Skin epidermis (tissue), 12 donors: ENCODE results near the gene MYO7B.
A peak's percentile ranks its signal among the peaks of the same experiment; 100 is the strongest.

ENCODE experiments used
- H3K27ac ChIP-seq, 21 experiments: fragments of 200-600 bp; sonication (generic) in 11 of 21; one replicate each; pipeline ENCODE4 v1.5.0; 2020; ENCODE audit warnings: mild to moderate bottlenecking in 3 of 21, inconsistent platforms in 2 of 21, moderate library complexity in 2 of 21
- H3K4me3 ChIP-seq, 7 experiments: fragments of 200-600 bp; sonication (generic) in 2 of 7; one replicate each; pipeline ENCODE4 v1.5.0; 2020; ENCODE audit warnings: inconsistent platforms in 2 of 7, mild to moderate bottlenecking in 2 of 7, moderate library complexity in 1 of 7

Gene MYO7B

DNA sequence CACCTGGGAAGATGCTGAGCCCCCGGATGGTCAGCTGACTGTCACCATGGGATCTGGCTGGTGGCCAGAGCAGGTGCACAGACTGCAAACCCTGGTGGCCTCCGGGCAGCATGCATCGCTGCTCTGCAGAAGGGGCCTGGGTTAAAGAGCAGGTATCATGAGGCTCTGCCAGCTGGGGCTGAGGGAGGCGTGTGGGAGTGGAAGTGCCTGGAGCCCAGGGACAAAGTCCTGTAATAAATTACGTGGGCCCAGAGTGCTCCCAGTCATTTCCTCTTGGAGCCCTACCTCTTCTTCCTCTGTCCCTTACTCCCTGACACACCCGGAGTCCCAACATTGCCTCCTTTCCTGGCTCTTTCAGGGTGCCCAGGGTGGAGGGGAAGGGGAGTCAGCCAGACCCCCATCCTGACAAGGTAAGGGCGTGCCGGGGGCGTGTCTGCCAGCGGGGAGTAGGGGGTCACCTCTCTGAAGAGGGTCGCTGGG is at the start of gene MYO7B:
Gene MYO7B, plus strand, starts transcription at position 262 of the 480 bp plus-strand sequence. CDS start 24,040 bp downstream, outside the sequence.
- no peak within 1 kb of the TSS for H3K4me3 ChIP-seq
- H3K27ac ChIP-seq = no peak within 1 kb of the TSS

DNA sequence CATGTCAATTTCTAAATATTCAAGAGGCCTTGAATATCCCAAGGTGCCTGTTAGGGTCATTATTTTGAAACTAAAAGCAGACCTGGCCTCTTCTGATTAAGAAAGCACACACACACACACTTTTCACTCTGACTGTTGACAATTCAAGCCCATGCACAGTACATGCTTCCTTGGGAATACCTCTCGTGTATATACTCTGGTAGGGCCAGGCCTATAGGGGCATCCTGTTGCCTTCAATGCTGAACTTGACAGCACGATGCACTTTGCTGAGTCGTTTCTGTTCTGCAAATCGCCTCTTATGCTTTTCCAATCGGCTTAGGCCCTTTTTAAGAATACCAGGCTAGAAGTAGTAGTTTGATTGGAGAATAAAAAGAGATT is 49.8 kb upstream of the MYO7B start:
- Histone ChIP-seq H3K27ac (peak overlapping the region in 5 of 21 experiments; percentile 5 to 58 (median 20)), H3K4me3 (no peak overlapping the region)

DNA sequence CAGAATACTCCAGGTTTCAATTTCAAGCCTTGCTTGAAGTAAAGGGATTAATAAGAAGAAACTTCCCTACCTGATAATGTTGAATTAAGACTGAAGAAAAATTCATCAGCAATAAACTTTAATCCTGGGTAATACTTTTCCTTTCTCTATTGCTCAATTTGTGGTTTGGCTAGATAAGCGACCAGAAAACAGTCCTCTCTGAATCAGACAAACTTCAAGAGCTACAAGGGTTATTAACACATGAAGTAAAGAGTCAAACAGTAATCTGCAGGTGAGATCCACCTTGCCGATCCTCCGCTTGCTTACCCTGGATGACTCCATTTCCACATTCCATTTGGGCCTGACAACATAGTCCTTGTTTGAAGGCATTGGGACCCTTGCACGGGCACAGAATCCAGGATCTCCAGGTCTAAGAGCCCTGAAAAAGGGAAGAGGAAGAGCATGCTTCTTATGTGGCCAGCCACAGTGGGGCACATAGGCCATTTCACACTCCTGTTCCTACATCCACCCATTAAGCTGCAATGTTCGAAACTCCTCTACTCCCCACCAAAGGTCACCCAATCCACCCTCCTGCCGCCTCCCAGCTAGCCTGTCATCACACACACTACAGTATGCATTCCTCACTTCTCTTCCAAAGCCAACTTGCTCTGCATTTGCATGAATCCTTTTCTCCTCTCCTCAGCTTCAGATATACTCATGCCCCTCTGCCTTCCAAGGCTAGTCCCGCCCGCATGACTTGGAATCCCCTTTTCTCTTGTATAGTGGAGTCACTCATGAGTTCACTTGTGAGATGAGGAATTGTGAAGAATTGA is 49.0 kb upstream of the MYO7B start:
- Histone ChIP-seq H3K27ac (peak overlapping the region in 5 of 21 experiments; percentile 9 to 58 (median 25)), H3K4me3 (no peak overlapping the region)

GRCh38 chr2:127490283-127490682 is 45.2 kb upstream of the MYO7B start:
- H3K27ac ChIP-seq = no peak overlapping the region
- H3K4me3 ChIP-seq = no peak overlapping the region

GRCh38 chr2:127498386-127498785 is 37.1 kb upstream of the MYO7B start:
- Histone ChIP-seq H3K27ac (no peak overlapping the region), H3K4me3 (no peak overlapping the region)

DNA sequence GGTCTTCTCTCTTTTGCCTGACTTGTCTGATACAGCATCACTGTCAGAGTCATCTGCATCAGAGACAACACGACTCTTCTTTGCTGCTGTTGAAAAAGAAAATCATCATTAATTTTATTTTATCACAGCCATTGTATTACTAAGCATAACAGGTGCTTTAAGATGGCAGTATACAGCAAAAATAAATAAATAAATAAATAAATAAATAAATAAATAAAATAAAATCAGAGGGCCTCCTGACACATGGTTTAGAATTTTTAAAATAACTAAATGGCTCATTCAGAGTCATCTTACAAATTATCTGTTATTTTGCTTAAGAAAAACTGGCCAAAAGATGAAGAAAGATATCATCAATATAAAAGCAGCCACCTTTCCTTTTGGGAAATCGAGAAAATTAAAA is 32.0 kb upstream of the MYO7B start:
- H3K27ac ChIP-seq = no peak overlapping the region

DNA sequence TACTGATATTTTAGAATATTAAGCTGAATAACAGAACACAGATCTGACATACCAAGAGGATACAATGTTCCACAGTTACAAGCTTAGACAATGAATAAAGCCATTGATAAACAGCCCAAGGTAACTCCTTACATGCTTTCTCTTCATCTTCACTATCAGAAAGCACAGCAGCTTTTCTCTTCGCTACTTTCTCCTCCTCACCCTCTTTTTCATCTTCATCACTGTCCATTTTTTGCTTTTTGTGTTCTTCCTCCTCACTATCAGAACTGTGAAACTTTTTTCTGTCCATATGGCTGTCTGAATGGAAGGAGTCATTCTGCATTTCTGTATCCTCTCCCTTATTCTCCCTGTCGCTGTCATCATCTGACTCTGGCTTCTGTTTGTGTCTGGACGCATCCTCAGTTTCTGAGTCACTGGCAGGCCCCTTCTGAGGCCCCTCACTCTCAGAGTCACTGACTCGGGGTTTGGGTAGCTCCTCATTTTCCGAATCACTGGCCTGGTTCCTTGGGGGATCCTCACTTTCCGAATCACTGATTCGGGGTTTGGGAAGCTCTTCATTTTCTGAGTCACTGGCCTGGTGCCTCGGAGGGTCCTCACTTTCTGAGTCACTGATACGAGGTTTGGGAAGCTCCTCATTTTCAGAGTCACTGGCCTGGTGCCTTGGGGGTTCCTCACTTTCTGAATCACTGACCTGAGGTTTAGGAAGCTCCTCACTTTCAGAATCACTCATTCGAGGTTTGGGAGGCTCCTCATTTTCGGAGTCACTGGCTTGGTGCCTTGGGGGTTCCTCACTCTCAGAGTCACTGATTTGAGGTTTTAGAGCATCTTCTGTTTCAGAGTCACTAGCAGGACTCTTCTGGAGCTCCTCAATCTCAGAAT is 30.7 kb upstream of the MYO7B start:
- Histone ChIP-seq H3K27ac (no peak overlapping the region), H3K4me3 (no peak overlapping the region)

More for the DNA sequence above, 32.0 kb upstream of the MYO7B start:
- no peak overlapping the region for H3K4me3 ChIP-seq

DNA sequence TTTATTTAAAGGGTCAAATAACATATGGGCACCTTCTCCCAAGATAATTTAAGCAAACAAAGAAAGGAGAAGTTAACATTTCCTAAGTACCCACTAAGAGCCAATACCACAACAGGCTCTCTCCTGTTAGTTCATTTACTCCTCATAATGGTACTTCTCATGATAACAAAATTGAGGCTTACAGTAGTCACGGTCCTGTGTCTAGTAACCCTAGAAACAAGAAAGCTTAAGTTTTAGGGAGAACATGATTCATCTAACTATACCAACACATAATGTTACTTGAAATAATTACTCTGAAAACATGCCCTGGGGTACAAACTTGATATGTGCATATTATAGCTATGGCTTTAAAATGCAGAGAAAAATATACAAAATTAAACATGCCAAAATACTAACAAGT is 29.0 kb upstream of the MYO7B start:
- no peak overlapping the region for H3K27ac ChIP-seq
- no peak overlapping the region for H3K4me3 ChIP-seq

GRCh38 chr2:127508023-127508630 is 27.4 kb upstream of the MYO7B start:
- H3K27ac ChIP-seq = peak overlapping the region in 4 of 21 experiments; percentile 4 to 47 (median 22)
- no peak overlapping the region for H3K4me3 ChIP-seq

DNA sequence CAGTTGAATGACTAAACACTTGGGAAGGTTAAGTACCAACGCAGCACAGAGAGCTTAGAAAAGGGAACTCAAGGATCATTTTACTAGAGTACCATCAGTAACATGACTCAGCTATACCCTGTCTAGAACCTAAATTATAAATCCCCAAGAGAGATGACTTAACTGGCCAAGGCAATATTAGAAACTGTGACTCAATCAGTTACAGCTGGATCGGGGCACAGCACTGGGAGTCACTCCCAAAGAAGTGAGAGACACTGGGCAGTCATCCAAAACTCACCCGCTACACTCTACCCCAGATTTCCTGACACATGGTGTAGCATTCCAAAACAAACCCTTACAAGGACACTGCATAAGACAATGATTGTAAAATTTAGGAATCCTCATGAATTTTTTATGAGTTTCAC is 26.9 kb upstream of the MYO7B start:
- no peak overlapping the region for H3K4me3 ChIP-seq
- H3K27ac ChIP-seq = peak overlapping the region in 6 of 21 experiments; percentile 3 to 66 (median 28)

DNA sequence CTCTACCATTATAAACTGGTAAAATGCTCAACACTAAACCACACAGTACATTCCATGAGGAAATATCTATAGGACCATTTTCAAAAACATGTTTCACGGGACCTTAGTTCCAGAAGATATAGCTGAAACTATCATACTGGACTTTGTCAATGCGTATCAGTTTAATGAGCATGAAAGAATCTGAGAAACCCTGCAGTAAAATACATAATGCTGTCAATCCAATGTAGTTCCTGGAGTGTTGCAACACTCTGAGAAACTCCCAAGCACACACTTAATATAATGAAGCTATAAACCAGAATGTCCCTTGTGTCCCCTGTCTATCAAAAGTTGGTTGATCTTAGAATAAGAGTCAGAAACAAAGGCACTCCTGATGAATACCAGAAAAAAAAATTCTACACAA is 25.4 kb upstream of the MYO7B start:
- H3K4me3 ChIP-seq = no peak overlapping the region
- H3K27ac ChIP-seq = no peak overlapping the region

DNA sequence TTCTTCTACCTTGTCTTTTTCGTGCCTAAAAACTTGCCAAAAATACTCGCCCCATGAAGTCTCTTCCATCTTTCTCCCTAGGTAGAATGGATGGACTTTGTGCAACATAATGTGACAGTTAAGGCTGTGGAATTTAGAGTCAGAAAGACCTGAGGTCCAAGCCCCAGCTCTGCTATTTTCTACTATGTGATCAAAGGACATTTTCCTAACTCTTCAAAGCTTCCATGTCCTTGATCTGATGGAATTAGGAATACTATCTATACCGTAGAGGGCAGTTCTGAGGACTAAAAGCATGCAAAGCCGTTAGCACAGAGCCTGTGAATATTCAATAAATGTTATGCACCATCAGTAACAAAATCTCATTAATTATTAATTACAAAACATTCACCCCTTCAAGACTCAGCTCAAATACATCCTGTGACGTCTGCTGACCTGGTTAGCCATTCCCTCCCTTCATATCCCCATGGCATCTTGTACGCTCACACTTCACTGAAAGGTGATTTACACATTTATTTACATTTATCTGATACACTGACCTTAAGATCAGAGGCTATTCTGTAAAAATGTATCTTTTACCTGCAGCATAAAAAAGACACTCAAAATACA is 24.3 kb upstream of the MYO7B start:
- no peak overlapping the region for H3K27ac ChIP-seq
- no peak overlapping the region for H3K4me3 ChIP-seq

DNA sequence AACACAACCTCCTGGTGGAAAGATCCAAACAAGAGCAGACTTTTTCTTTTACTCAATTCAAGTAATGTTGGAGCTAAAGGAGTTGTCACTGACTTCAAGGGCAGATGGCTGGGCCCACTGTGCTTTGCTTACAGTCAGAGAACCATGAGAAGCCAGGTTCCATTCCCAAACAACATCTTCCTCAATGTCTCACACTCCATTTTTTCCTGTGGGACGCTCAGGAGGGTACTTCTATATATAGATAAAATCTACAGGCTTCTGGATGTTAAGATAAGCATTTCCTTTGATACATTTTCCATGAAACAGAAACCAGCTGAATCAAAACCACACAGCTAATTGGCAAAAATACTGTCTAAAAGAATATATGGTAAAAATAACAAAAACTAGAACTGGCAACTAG is 23.6 kb upstream of the MYO7B start:
- H3K27ac ChIP-seq = no peak overlapping the region
- no peak overlapping the region for H3K4me3 ChIP-seq

DNA sequence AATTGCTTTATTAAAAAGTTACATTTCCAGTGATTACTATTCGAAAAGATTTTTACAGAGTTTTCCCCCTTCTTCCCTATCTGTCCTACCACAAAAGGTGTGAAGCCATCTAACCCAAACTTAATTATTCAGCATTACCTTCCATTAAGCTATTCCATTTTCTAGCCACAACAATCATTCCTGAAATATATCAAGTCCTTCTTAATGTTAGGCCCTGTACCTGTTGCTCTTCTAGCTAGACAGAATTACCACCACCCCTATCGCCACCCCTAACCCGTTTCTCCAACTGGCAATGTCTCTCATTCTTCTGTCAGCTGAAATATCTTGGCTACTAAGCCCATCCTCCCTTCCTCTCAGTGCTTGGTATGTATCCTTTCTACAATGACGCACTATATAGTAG is 23.1 kb upstream of the MYO7B start:
- H3K4me3 ChIP-seq = no peak overlapping the region
- no peak overlapping the region for H3K27ac ChIP-seq

GRCh38 chr2:127514076-127514475 is 21.4 kb upstream of the MYO7B start:
- Histone ChIP-seq H3K4me3 (no peak overlapping the region), H3K27ac (no peak overlapping the region)

- no peak overlapping the region for H3K4me3 ChIP-seq
- peak overlapping the region in 1 of 21 experiments; percentile 62 for H3K27ac ChIP-seq
These were observed 21.0 kb upstream of the MYO7B start for GRCh38 chr2:127514485-127514884.

GRCh38 chr2:127515383-127515915 is 20.0 kb upstream of the MYO7B start:
- Histone ChIP-seq H3K27ac (peak overlapping the region in 10 of 21 experiments; percentile 26 to 73 (median 62)), H3K4me3 (no peak overlapping the region)

- Histone ChIP-seq H3K27ac (peak overlapping the region in 12 of 21 experiments; percentile 26 to 73 (median 60)), H3K4me3 (no peak overlapping the region)
These were observed 19.3 kb upstream of the MYO7B start for GRCh38 chr2:127516041-127516762.

DNA sequence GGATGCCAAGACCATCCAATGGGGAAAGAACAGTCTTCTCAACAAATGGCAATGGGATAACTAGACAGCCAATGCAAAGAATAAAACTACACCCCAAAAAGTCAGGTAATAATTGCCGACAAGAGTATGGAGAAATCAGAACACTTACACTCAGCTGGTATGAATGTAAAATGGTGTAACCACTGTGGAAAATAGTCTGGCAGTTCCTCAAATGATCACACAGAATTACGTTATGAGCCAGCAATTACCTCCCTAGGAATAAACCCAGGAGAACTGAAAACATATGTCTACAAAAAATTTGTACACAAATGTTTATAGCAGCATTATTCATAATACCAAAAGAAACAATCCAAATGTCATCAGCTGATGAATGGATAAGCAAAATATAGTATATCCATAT is 18.0 kb upstream of the MYO7B start:
- Histone ChIP-seq H3K27ac (no peak overlapping the region), H3K4me3 (no peak overlapping the region)
